Epithelial cell of proximal tubule (primary cell): ENCODE data around the gene SIGLEC10. TPM values are rescaled to one million over a fixed set of nuclear protein-coding genes. Genes with fewer than 3 reads are reported as not detected.
"Not testable (repeated sequence)": the region's sequence is repeated elsewhere in the genome, so short reads cannot be mapped to it uniquely, and the experiment has no call there.

Source experiments
- DNase-seq: peaks from one replicate; pipeline ENCODE4 v3.0.0-alpha.2; 2011; ENCODE audit warnings: low read depth
- H3K4me3 ChIP-seq: 2 replicates; pipeline ENCODE4 v1.5.1; 2011; ENCODE audit warnings: low read depth, mild to moderate bottlenecking, low read length
- CTCF ChIP-seq: conservative IDR thresholded peaks from 2 replicates; pipeline ENCODE4 v1.5.1; 2012; ENCODE audit warnings: low read depth, mild to moderate bottlenecking, low read length
- total RNA-seq: library from RNA; depleted of rRNA; stranded (reverse); fragments of >200 nt; gene quantifications from 2 replicates; pipeline ENCODE4 v1.2.3, GENCODE V29; 2015

The SIGLEC10 gene
- total RNA-seq, 1 donor from 2014 or later: not detected

GRCh38 chr19:51434456-51434855 is 17.0 kb upstream of the SIGLEC10 start:
- H3K4me3 ChIP-seq: no peak overlapping the region
- DNase-seq: no peak
- TF ChIP-seq CTCF: no peak

GRCh38 chr19:51433043-51433442 is 15.6 kb upstream of the SIGLEC10 start:
- no peak for TF ChIP-seq CTCF
- no peak for DNase-seq

GRCh38 chr19:51431124-51431523 is 13.7 kb upstream of the SIGLEC10 start:
- no peak for DNase-seq
- H3K4me3 ChIP-seq: no peak overlapping the region
- no peak for TF ChIP-seq CTCF

More at GRCh38 chr19:51433043-51433442, 15.6 kb upstream of the SIGLEC10 start:
- H3K4me3 ChIP-seq: no peak overlapping the region

- no peak for TF ChIP-seq CTCF
- no peak for DNase-seq
- no peak overlapping the region for H3K4me3 ChIP-seq
Measured at GRCh38 chr19:51430221-51430620, 12.8 kb upstream of the SIGLEC10 start.

- no peak for TF ChIP-seq CTCF
- DNase-seq: no peak
- no peak overlapping the region for H3K4me3 ChIP-seq
Measured at GRCh38 chr19:51427201-51427600, 9.8 kb upstream of the SIGLEC10 start.

GRCh38 chr19:51422053-51422448 is 4.6 kb upstream of the SIGLEC10 start:
- no peak overlapping the region for H3K4me3 ChIP-seq
- TF ChIP-seq CTCF: peak; percentile 92
- no peak for DNase-seq

- DNase-seq: no peak
Measured at GRCh38 chr19:51421229-51422052, 4.0 kb upstream of the SIGLEC10 start.

GRCh38 chr19:51420511-51420910 is 3.1 kb upstream of the SIGLEC10 start:
- H3K4me3 ChIP-seq, DNase-seq: not testable (repeated sequence)

More at GRCh38 chr19:51421229-51422052, 4.0 kb upstream of the SIGLEC10 start:
- no peak for TF ChIP-seq CTCF
- H3K4me3 ChIP-seq: no peak overlapping the region
